Measurements from ENCODE around the gene ESAM. TPM values are rescaled to one million over a fixed set of nuclear protein-coding genes. Genes with fewer than 3 reads are reported as not detected.

ESAM gene
- total RNA-seq, 1 donor from 2014 or later, result 490 TPM

DNA sequence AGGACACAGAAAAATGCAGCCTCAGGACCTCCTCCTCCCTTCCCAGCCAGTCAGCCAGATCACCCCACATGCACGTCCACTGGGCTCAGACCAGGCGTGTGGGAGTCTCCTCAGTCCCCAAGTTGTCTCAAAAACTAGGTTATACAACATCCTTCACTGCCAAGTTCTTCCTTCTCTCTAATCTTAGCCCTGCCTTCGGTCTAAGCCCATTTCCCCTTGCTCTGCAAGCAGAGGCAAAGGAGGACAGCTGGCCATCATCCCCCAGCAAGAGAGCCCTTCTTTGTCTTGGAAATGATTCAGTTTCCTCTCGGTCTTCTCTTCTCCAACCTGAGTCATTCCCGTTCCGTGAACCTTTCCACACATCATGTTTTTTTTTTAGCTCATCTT is 36.4 kb downstream of the ESAM start:
- Mint-ChIP-seq H3K4me1 (ENCODE audit: unreplicated experiment) (peaks cover 40% of the 10 kb centered on the region), H3K4me3 (ENCODE audit: unreplicated experiment) (peak overlapping the region; percentile 18), H3K27ac (ENCODE audit: unreplicated experiment) (peak overlapping the region; percentile 37), H3K36me3 (ENCODE audit: low read depth, unreplicated experiment) (peaks cover 4% of the 10 kb centered on the region), H3K27me3 (ENCODE audit: unreplicated experiment) (peaks cover 15% of the 10 kb centered on the region), H3K9me3 (ENCODE audit: unreplicated experiment) (no peaks in the 10 kb centered on the region)
- TF ChIP-seq CTCF (IDR thresholded peaks at IDR 0.05; ENCODE audit: unreplicated experiment), result no peak
- no peak for DNase-seq (ENCODE audit: low spot score)

GRCh38 chr11:124724979-124725718 is 36.9 kb downstream of the ESAM start:
- Mint-ChIP-seq H3K4me1 (ENCODE audit: unreplicated experiment) (peaks cover 40% of the 10 kb centered on the region), H3K27ac (ENCODE audit: unreplicated experiment) (no peak overlapping the region), H3K27me3 (ENCODE audit: unreplicated experiment) (peaks cover 15% of the 10 kb centered on the region), H3K9me3 (ENCODE audit: unreplicated experiment) (no peaks in the 10 kb centered on the region), H3K4me3 (ENCODE audit: unreplicated experiment) (no peak overlapping the region), H3K36me3 (ENCODE audit: low read depth, unreplicated experiment) (peaks cover 4% of the 10 kb centered on the region)
- DNase-seq (ENCODE audit: low spot score), result no peak
- no peak for TF ChIP-seq CTCF (IDR thresholded peaks at IDR 0.05; ENCODE audit: unreplicated experiment)

DNA sequence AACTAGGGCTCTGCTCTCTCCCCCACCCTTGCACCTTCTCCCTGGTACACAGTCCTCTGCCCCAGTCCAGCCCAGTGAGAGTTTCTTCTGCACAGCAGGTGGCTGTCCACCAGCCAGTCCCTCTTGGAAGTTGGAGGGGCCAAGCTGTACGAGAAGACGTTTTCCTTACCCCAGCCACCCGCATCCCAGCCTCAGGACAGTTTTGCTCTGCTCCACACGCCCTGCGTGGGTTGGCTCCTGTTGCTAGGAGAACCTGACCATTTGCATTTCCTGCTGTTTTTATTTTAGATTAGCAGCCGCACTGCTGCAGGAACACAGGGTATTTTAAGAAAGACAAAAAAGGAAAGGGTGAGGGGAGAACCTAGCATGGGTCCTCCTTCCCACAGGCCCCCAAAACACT is 39.9 kb downstream of the ESAM start:
- DNase-seq (ENCODE audit: low spot score), result no peak
- peaks cover 27% of the 10 kb centered on the region for H3K27me3 Mint-ChIP-seq (ENCODE audit: unreplicated experiment)
- no peak overlapping the region for H3K27ac Mint-ChIP-seq (ENCODE audit: unreplicated experiment)
- TF ChIP-seq CTCF (IDR thresholded peaks at IDR 0.05; ENCODE audit: unreplicated experiment), result no peak
- peaks cover 52% of the 10 kb centered on the region for H3K4me1 Mint-ChIP-seq (ENCODE audit: unreplicated experiment)
- no peak overlapping the region for H3K4me3 Mint-ChIP-seq (ENCODE audit: unreplicated experiment)
- no peaks in the 10 kb centered on the region for H3K9me3 Mint-ChIP-seq (ENCODE audit: unreplicated experiment)
- peaks cover 4% of the 10 kb centered on the region for H3K36me3 Mint-ChIP-seq (ENCODE audit: low read depth, unreplicated experiment)

- Mint-ChIP-seq H3K27ac (ENCODE audit: unreplicated experiment) (no peak overlapping the region), H3K27me3 (ENCODE audit: unreplicated experiment) (peaks cover 19% of the 10 kb centered on the region), H3K9me3 (ENCODE audit: unreplicated experiment) (no peaks in the 10 kb centered on the region), H3K4me3 (ENCODE audit: unreplicated experiment) (no peak overlapping the region), H3K36me3 (ENCODE audit: low read depth, unreplicated experiment) (no peaks in the 10 kb centered on the region), H3K4me1 (ENCODE audit: unreplicated experiment) (peaks cover 35% of the 10 kb centered on the region)
- no peak for TF ChIP-seq CTCF (IDR thresholded peaks at IDR 0.05; ENCODE audit: unreplicated experiment)
- no peak for DNase-seq (ENCODE audit: low spot score)
These were observed 42.6 kb downstream of the ESAM start for GRCh38 chr11:124719534-124719933.

DNA sequence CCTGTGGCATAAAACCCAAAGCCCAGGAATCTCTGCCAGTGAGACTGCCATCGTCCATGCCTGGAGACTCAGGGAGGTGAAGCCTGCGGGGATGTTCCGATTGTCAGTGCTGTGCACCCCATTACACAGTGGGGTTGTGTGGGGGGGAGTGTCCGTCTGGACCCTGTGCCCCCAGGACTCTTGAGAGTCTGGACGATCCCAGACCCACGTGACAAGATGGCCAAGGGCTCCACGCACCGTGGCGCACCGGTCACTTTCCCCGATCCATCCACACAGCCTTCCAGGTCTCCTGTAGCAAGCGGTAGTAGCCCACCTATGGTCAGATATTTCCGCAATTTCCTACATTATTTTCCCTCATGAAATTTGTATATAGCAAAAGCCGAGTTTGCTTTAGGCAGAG is 43.3 kb downstream of the ESAM start:
- TF ChIP-seq CTCF (IDR thresholded peaks at IDR 0.05; ENCODE audit: unreplicated experiment), result no peak
- peaks cover 28% of the 10 kb centered on the region for H3K4me1 Mint-ChIP-seq (ENCODE audit: unreplicated experiment)
- peaks cover 17% of the 10 kb centered on the region for H3K27me3 Mint-ChIP-seq (ENCODE audit: unreplicated experiment)
- H3K36me3 Mint-ChIP-seq (ENCODE audit: low read depth, unreplicated experiment), result no peaks in the 10 kb centered on the region
- H3K27ac Mint-ChIP-seq (ENCODE audit: unreplicated experiment), result no peak overlapping the region
- DNase-seq (ENCODE audit: low spot score), result no peak
- H3K9me3 Mint-ChIP-seq (ENCODE audit: unreplicated experiment), result no peaks in the 10 kb centered on the region
- no peak overlapping the region for H3K4me3 Mint-ChIP-seq (ENCODE audit: unreplicated experiment)
